ENCODE measurements around the gene NSDHL. TPM values are rescaled to one million over a fixed set of nuclear protein-coding genes. Genes with fewer than 3 reads are reported as not detected.

NSDHL gene
- total RNA-seq, 2 donors from 2014 or later: 25.8 to 34.8 TPM

GRCh38 chrX:152876931-152877840 is 46.3 kb downstream of the NSDHL start:
- H3K4me3 ChIP-seq (ENCODE audit: low read length): no peak overlapping the region
- no peak overlapping the region for H3K9ac ChIP-seq (ENCODE audit: extremely low read depth, low read length, poor library complexity, severe bottlenecking)
- Mint-ChIP-seq H3K9me3 (peaks cover 75% of the 10 kb centered on the region), H3K27me3 (ENCODE audit: insufficient read depth) (peaks cover 25% of the 10 kb centered on the region), H3K27ac (no peak overlapping the region), H3K4me3 (no peak overlapping the region), H3K4me1 (peaks cover 8% of the 10 kb centered on the region), H3K36me3 (ENCODE audit: low read depth) (no peaks in the 10 kb centered on the region)
- peaks cover 23% of the 10 kb centered on the region for H3K27me3 ChIP-seq (ENCODE audit: control insufficient read depth, insufficient read depth, low read length, poor library complexity, severe bottlenecking)
- peaks cover 10% of the 10 kb centered on the region for H3K9me3 ChIP-seq (ENCODE audit: control insufficient read depth, low read length)
- H3K27ac ChIP-seq (ENCODE audit: low read depth, low read length): no peak overlapping the region
- DNase-seq: peak; percentile 13
- no peak for TF ChIP-seq CTCF (conservative IDR thresholded peaks at IDR 0.05)
- H3K36me3 ChIP-seq (ENCODE audit: control insufficient read depth, insufficient read depth, low read length): no peaks in the 10 kb centered on the region
- whole genome bisulfite sequencing, 2 experiments (ENCODE audit: insufficient coverage in 1 of 2, insufficient read length in 1 of 2): 91 to 100% methylated on average over 1 to 10 of the region's 10 CpGs
- no peaks in the 10 kb centered on the region for H3K4me1 ChIP-seq (ENCODE audit: control insufficient read depth, insufficient read depth, low read length)

GRCh38 chrX:152878976-152879755 is 48.3 kb downstream of the NSDHL start:
- Mint-ChIP-seq H3K4me1 (peaks cover 18% of the 10 kb centered on the region), H3K36me3 (ENCODE audit: low read depth) (no peaks in the 10 kb centered on the region), H3K9me3 (peaks cover 73% of the 10 kb centered on the region), H3K27ac (no peak overlapping the region), H3K4me3 (no peak overlapping the region), H3K27me3 (ENCODE audit: insufficient read depth) (peaks cover 34% of the 10 kb centered on the region)
- peak; percentile 28 for DNase-seq
- Histone ChIP-seq H3K9ac (ENCODE audit: extremely low read depth, low read length, poor library complexity, severe bottlenecking) (no peak overlapping the region), H3K27ac (ENCODE audit: low read depth, low read length) (no peak overlapping the region), H3K4me3 (ENCODE audit: low read length) (no peak overlapping the region), H3K27me3 (ENCODE audit: control insufficient read depth, insufficient read depth, low read length, poor library complexity, severe bottlenecking) (peaks cover 35% of the 10 kb centered on the region), H3K9me3 (ENCODE audit: control insufficient read depth, low read length) (peaks cover 10% of the 10 kb centered on the region), H3K4me1 (ENCODE audit: control insufficient read depth, insufficient read depth, low read length) (no peaks in the 10 kb centered on the region), H3K36me3 (ENCODE audit: control insufficient read depth, insufficient read depth, low read length) (no peaks in the 10 kb centered on the region)
- TF ChIP-seq CTCF (conservative IDR thresholded peaks at IDR 0.05): no peak
- WGBS, 2 experiments (ENCODE audit: insufficient coverage in 1 of 2, insufficient read length in 1 of 2): 80 to 87% methylated on average over 1 to 14 of the region's 16 CpGs

GRCh38 chrX:152881289-152881688 is 50.4 kb downstream of the NSDHL start:
- no peak for TF ChIP-seq CTCF (conservative IDR thresholded peaks at IDR 0.05)
- Histone ChIP-seq H3K27ac (ENCODE audit: low read depth, low read length) (no peak overlapping the region), H3K36me3 (ENCODE audit: control insufficient read depth, insufficient read depth, low read length) (no peaks in the 10 kb centered on the region), H3K4me3 (ENCODE audit: low read length) (no peak overlapping the region), H3K9ac (ENCODE audit: extremely low read depth, low read length, poor library complexity, severe bottlenecking) (no peak overlapping the region), H3K4me1 (ENCODE audit: control insufficient read depth, insufficient read depth, low read length) (no peaks in the 10 kb centered on the region), H3K27me3 (ENCODE audit: control insufficient read depth, insufficient read depth, low read length, poor library complexity, severe bottlenecking) (peaks cover 35% of the 10 kb centered on the region), H3K9me3 (ENCODE audit: control insufficient read depth, low read length) (peaks cover 5% of the 10 kb centered on the region)
- H3K4me3 Mint-ChIP-seq: no peak overlapping the region
- H3K4me1 Mint-ChIP-seq: peaks cover 20% of the 10 kb centered on the region
- no peaks in the 10 kb centered on the region for H3K36me3 Mint-ChIP-seq (ENCODE audit: low read depth)
- peaks cover 65% of the 10 kb centered on the region for H3K9me3 Mint-ChIP-seq
- H3K27ac Mint-ChIP-seq: no peak overlapping the region
- H3K27me3 Mint-ChIP-seq (ENCODE audit: insufficient read depth): peaks cover 31% of the 10 kb centered on the region
- no peak for DNase-seq
- 97% methylated on average over 2 of the region's 2 CpGs; no CpG with 5 or more reads in 1 of the 2 experiments for WGBS, 2 experiments (ENCODE audit: insufficient coverage in 1 of 2, insufficient read length in 1 of 2)

Data from endodermal cell (in vitro differentiated cells).